ENCODE results near the gene ZNF581.

DNA sequence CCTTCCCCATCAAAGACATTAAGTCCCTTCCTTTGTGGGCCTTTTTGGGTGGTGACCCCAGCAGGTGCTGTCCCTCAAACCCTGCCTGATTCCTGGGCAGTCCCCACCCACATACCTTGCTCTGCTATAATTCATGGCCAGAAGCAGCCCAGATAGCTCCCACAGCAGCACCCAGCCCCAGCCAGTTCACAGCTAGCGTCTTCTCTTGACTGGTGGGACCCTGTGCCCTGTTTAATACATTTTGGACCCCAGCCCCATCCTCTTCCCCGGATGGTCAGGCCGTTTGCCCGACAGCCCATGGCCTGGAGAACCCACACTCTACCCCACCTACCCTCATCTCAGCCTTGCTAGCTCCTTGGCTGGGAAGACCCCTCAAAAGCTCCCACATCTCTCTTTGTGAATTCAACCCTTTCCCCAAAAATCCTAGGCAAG lies 6.7 kb downstream of the ZNF581 start:
- TF ChIP-seq, protein P1, sequence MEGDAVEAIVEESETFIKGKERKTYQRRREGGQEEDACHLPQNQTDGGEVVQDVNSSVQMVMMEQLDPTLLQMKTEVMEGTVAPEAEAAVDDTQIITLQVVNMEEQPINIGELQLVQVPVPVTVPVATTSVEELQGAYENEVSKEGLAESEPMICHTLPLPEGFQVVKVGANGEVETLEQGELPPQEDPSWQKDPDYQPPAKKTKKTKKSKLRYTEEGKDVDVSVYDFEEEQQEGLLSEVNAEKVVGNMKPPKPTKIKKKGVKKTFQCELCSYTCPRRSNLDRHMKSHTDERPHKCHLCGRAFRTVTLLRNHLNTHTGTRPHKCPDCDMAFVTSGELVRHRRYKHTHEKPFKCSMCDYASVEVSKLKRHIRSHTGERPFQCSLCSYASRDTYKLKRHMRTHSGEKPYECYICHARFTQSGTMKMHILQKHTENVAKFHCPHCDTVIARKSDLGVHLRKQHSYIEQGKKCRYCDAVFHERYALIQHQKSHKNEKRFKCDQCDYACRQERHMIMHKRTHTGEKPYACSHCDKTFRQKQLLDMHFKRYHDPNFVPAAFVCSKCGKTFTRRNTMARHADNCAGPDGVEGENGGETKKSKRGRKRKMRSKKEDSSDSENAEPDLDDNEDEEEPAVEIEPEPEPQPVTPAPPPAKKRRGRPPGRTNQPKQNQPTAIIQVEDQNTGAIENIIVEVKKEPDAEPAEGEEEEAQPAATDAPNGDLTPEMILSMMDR (IDR thresholded peaks at IDR 0.05; ENCODE audit: poor library complexity, severe bottlenecking): no peak
- no peak for TF ChIP-seq SMC3 (conservative IDR thresholded peaks at IDR 0.05; ENCODE audit: poor library complexity)
- no peak for TF ChIP-seq RAD21 (conservative IDR thresholded peaks at IDR 0.05)
- no peak for TF ChIP-seq EP300 (conservative IDR thresholded peaks at IDR 0.05; ENCODE audit: poor library complexity, severe bottlenecking)
- no peak for TF ChIP-seq POLR2AphosphoS5 (IDR thresholded peaks at IDR 0.05)
- no peak for TF ChIP-seq EZH2 (IDR thresholded peaks at IDR 0.05; ENCODE audit: borderline replicate concordance, insufficient read depth, low read length, poor library complexity, severe bottlenecking)
- TF ChIP-seq, protein P2, sequence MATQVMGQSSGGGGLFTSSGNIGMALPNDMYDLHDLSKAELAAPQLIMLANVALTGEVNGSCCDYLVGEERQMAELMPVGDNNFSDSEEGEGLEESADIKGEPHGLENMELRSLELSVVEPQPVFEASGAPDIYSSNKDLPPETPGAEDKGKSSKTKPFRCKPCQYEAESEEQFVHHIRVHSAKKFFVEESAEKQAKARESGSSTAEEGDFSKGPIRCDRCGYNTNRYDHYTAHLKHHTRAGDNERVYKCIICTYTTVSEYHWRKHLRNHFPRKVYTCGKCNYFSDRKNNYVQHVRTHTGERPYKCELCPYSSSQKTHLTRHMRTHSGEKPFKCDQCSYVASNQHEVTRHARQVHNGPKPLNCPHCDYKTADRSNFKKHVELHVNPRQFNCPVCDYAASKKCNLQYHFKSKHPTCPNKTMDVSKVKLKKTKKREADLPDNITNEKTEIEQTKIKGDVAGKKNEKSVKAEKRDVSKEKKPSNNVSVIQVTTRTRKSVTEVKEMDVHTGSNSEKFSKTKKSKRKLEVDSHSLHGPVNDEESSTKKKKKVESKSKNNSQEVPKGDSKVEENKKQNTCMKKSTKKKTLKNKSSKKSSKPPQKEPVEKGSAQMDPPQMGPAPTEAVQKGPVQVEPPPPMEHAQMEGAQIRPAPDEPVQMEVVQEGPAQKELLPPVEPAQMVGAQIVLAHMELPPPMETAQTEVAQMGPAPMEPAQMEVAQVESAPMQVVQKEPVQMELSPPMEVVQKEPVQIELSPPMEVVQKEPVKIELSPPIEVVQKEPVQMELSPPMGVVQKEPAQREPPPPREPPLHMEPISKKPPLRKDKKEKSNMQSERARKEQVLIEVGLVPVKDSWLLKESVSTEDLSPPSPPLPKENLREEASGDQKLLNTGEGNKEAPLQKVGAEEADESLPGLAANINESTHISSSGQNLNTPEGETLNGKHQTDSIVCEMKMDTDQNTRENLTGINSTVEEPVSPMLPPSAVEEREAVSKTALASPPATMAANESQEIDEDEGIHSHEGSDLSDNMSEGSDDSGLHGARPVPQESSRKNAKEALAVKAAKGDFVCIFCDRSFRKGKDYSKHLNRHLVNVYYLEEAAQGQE (IDR thresholded peaks at IDR 0.05; ENCODE audit: borderline replicate concordance): no peak
- TF ChIP-seq TAF1 (IDR thresholded peaks at IDR 0.05; ENCODE audit: low read depth): no peak
- TF ChIP-seq MXI1 (conservative IDR thresholded peaks at IDR 0.05; ENCODE audit: poor library complexity, severe bottlenecking): no peak
